Esophagus muscularis mucosa (tissue), 4 donors: ENCODE data around the gene DUS1L. TPM values are rescaled to one million over a fixed set of nuclear protein-coding genes. Genes with fewer than 3 reads are reported as not detected.

Experiments
- DNase-seq: peaks from one replicate; pipeline ENCODE4 v3.0.0-alpha.2; 2017; ENCODE audit errors: extremely low spot score
- H3K27ac ChIP-seq, 4 donors: fragments of 200-600 bp; sonication (generic); replicated peaks in 1 of 4; 1 replicate in 3 of 4; 2 replicates in 1 of 4; pipeline ENCODE4 v1.5.1; 2016 to 2019; ENCODE audit warnings: mild to moderate bottlenecking in 1 of 4
- H3K27me3 ChIP-seq, 4 donors: fragments of 200-600 bp; sonication (generic); one replicate each; pipeline versions ENCODE4 v1.5.1 to v1.6.0; 2016 to 2019
- H3K36me3 ChIP-seq, 4 donors: fragments of 200-600 bp; sonication (generic); one replicate each; pipeline ENCODE4 v1.5.1; 2016 to 2019
- H3K4me1 ChIP-seq, 4 donors: fragments of 200-600 bp; sonication (generic); one replicate each; pipeline ENCODE4 v1.5.1; 2016 to 2019
- H3K4me3 ChIP-seq, 4 donors: fragments of 200-600 bp; sonication (generic); 1 replicate in 2 of 4; 2 replicates in 2 of 4; pipeline ENCODE4 v1.5.1; 2016 to 2019; ENCODE audit warnings: mild to moderate bottlenecking in 4 of 4, moderate library complexity in 1 of 4
- H3K9me3 ChIP-seq, 4 donors: fragments of 200-600 bp; sonication (generic); 1 replicate in 3 of 4; 2 replicates in 1 of 4; pipeline ENCODE4 v1.5.1; 2016 to 2019
- CTCF ChIP-seq, 3 experiments: fragments of 200-600 bp in 2 of 3; fragments of 450-650 bp in 1 of 3; sonication (generic) in 2 of 3; IDR thresholded peaks; one replicate each; pipeline ENCODE4 v1.5.1; 2017 to 2019; ENCODE audit warnings: antibody characterized with exemption in 3 of 3, mild to moderate bottlenecking in 2 of 3, moderate library complexity in 1 of 3
- EP300 ChIP-seq: sonication (generic); formaldehyde crosslinking; IDR thresholded peaks from one replicate; pipeline ENCODE4 v1.6.1; 2017; ENCODE audit warnings: antibody characterized with exemption
- POLR2A ChIP-seq: fragments of 450-650 bp; IDR thresholded peaks from one replicate; pipeline ENCODE4 v1.6.1; 2017; ENCODE audit warnings: antibody characterized with exemption, moderate library complexity, mild to moderate bottlenecking, low read depth
- POLR2AphosphoS5 ChIP-seq, 2 donors: sonication (generic); formaldehyde crosslinking; IDR thresholded peaks; one replicate each; pipeline ENCODE4 v1.6.1; 2017; ENCODE audit warnings: antibody characterized with exemption in 2 of 2
- WGBS: methylation state at CpG from one replicate; pipeline ENCODE4 v1.1.5; 2018; 5-methylcytosine and 5-hydroxymethylcytosine counted together
- intact Hi-C: fragments of 100-400 bp; cut with DNase I; formaldehyde crosslinking; loops from one replicate; pipeline ENCODE4 v1.15.1; 2023
- total RNA-seq, 4 donors: library from RNA; depleted of rRNA; stranded (reverse); fragments of >200 nt; gene quantifications; one replicate each; pipeline versions ENCODE4 v1.1.0 to v1.2.1, GENCODE V29; 2016

DUS1L gene
- total RNA-seq, 4 donors from 2014 or later = 42.2 to 77.1 (median 52.6) TPM

- 37% methylated on average over 20 of the region's 25 CpGs for WGBS
- Histone ChIP-seq H3K27me3 (no peaks in the 10 kb centered on the region), H3K36me3 (peaks cover 3 to 31% (median 18%) of the 10 kb centered on the region in 4 donors), H3K27ac (peak overlapping the region in 1 of 4 donors; percentile 83), H3K4me3 (peak overlapping the region; percentile 83 to 96 (median 86)), H3K9me3 (no peaks in the 10 kb centered on the region), H3K4me1 (peaks cover 26 to 50% (median 38%) of the 10 kb centered on the region in 4 donors)
- TF ChIP-seq CTCF (IDR thresholded peaks at IDR 0.05) (peak; percentile 53 to 75 (median 70)), POLR2AphosphoS5 (IDR thresholded peaks at IDR 0.05) (no peak)
- no peak for DNase-seq
- intact Hi-C loops = loop anchor here (1.0 kb wide), 1 partner anchor 62 kb away; no protein-coding TSS in a partner anchor
Observed at GRCh38 chr17:82021107-82021899, 44.3 kb downstream of the DUS1L start.

- no peak overlapping the region for H3K27ac ChIP-seq
- peaks cover 26 to 50% (median 38%) of the 10 kb centered on the region in 4 donors for H3K4me1 ChIP-seq
- no peaks in the 10 kb centered on the region for H3K9me3 ChIP-seq
- TF ChIP-seq CTCF (IDR thresholded peaks at IDR 0.05) = no peak
- no peak for TF ChIP-seq POLR2A
- TF ChIP-seq EP300 = no peak
- TF ChIP-seq POLR2AphosphoS5 (IDR thresholded peaks at IDR 0.05) = no peak
- no peaks in the 10 kb centered on the region for H3K27me3 ChIP-seq
- intact Hi-C loops = loop anchor here (1.0 kb wide), 1 partner anchor 61 kb away; no protein-coding TSS in a partner anchor
- H3K36me3 ChIP-seq = peaks cover 3 to 30% (median 18%) of the 10 kb centered on the region in 4 donors
- 72% methylated on average over 13 of the region's 14 CpGs for WGBS
- H3K4me3 ChIP-seq = no peak overlapping the region
- no peak for DNase-seq
Observed at GRCh38 chr17:82020572-82021106, 45.0 kb downstream of the DUS1L start.

GRCh38 chr17:82019690-82020571 is 45.7 kb downstream of the DUS1L start:
- DNase-seq = no peak
- Histone ChIP-seq H3K4me3 (no peak overlapping the region), H3K27me3 (no peaks in the 10 kb centered on the region), H3K27ac (no peak overlapping the region), H3K36me3 (peaks cover 3 to 25% (median 18%) of the 10 kb centered on the region in 4 donors), H3K4me1 (peaks cover 26 to 48% (median 38%) of the 10 kb centered on the region in 4 donors), H3K9me3 (no peaks in the 10 kb centered on the region)
- WGBS = 55% methylated on average over 16 of the region's 34 CpGs
- intact Hi-C loops = no loop called here
- peak; percentile 39 to 80 (median 58) for TF ChIP-seq CTCF (IDR thresholded peaks at IDR 0.05)
- TF ChIP-seq POLR2A = no peak

- no peak for DNase-seq
- TF ChIP-seq POLR2AphosphoS5 (IDR thresholded peaks at IDR 0.05) (no peak), EP300 (no peak), CTCF (IDR thresholded peaks at IDR 0.05) (no peak), POLR2A (no peak)
- Histone ChIP-seq H3K27ac (no peak overlapping the region), H3K9me3 (no peaks in the 10 kb centered on the region), H3K27me3 (no peaks in the 10 kb centered on the region), H3K4me1 (peaks cover 24 to 40% (median 33%) of the 10 kb centered on the region in 4 donors), H3K4me3 (no peak overlapping the region), H3K36me3 (peaks cover 3 to 25% (median 18%) of the 10 kb centered on the region in 4 donors)
- 93% methylated on average over 21 of the region's 33 CpGs for WGBS
- intact Hi-C loops = no loop called here
Observed at GRCh38 chr17:82018989-82019689, 46.5 kb downstream of the DUS1L start.
